Liver (tissue), 3 donors: ENCODE measurements around the gene GAPVD1.

Experiments
- EGR1 ChIP-seq, 2 donors: IDR thresholded peaks; 2 replicates each; pipeline ENCODE4 v1.6.1; 2016 to 2018; ENCODE audit warnings: antibody characterized with exemption in 2 of 2, low read depth in 2 of 2
- FOXA1 ChIP-seq: IDR thresholded peaks from 2 replicates; pipeline ENCODE4 v1.6.1; 2016; ENCODE audit warnings: antibody characterized with exemption
- HNF4G ChIP-seq: IDR thresholded peaks from 2 replicates; pipeline ENCODE4 v1.6.1; 2016; ENCODE audit warnings: antibody characterized with exemption
- JUND ChIP-seq, 2 donors: IDR thresholded peaks; 2 replicates each; pipeline ENCODE4 v1.6.1; 2016; ENCODE audit warnings: antibody characterized with exemption in 2 of 2
- NR2F2 ChIP-seq: IDR thresholded peaks from 2 replicates; pipeline ENCODE4 v1.6.1; 2016; ENCODE audit warnings: antibody characterized with exemption
- RAD21 ChIP-seq, 2 donors: IDR thresholded peaks; 2 replicates each; pipeline ENCODE4 v1.6.1; 2016; ENCODE audit warnings: antibody characterized with exemption in 2 of 2, mild to moderate bottlenecking in 2 of 2
- TAF1 ChIP-seq: conservative IDR thresholded peaks from 2 replicates; pipeline ENCODE4 v1.6.1; 2016; ENCODE audit warnings: antibody characterized with exemption, mild to moderate bottlenecking
- YY1 ChIP-seq: IDR thresholded peaks from 2 replicates; pipeline ENCODE4 v1.6.1; 2016; ENCODE audit warnings: antibody characterized with exemption, mild to moderate bottlenecking
- TF ChIP-seq, protein P1 (sequence below): fragments of 150-350 bp; IDR thresholded peaks from 2 replicates; pipeline ENCODE4 v1.5.1; 2017; ENCODE audit warnings: improper control_type of control experiment, low read depth, low read length; ENCODE audit not compliant: missing input control
- TF ChIP-seq, protein P2 (sequence below): IDR thresholded peaks from 2 replicates; pipeline ENCODE4 v1.6.1; 2016; ENCODE audit warnings: antibody characterized with exemption
- TF ChIP-seq, protein P3 (sequence below): IDR thresholded peaks from 2 replicates; pipeline ENCODE4 v1.6.1; 2016; ENCODE audit warnings: antibody characterized with exemption
- donor health status: healthy.
- donor health status: healthy.

DNA sequence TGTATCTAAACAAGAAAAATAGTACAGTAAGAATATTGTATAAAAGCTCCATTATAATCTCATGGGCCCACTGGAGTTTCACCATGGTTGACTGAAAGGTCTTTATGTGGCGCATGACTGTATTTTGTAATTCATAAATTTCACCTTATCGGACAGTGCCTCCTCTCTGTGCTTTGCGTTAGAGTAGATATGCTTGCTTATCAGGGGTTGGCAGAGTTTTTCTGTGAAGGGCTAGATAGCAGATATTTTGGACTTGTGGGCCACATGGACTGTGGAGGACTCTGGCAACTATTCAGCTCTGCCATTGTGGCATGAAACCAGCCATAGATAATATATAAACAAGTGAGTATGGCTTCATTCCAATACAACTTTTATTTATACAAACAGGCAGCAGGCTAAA is 23.2 kb downstream of the GAPVD1 start:
- TF ChIP-seq, protein P1, sequence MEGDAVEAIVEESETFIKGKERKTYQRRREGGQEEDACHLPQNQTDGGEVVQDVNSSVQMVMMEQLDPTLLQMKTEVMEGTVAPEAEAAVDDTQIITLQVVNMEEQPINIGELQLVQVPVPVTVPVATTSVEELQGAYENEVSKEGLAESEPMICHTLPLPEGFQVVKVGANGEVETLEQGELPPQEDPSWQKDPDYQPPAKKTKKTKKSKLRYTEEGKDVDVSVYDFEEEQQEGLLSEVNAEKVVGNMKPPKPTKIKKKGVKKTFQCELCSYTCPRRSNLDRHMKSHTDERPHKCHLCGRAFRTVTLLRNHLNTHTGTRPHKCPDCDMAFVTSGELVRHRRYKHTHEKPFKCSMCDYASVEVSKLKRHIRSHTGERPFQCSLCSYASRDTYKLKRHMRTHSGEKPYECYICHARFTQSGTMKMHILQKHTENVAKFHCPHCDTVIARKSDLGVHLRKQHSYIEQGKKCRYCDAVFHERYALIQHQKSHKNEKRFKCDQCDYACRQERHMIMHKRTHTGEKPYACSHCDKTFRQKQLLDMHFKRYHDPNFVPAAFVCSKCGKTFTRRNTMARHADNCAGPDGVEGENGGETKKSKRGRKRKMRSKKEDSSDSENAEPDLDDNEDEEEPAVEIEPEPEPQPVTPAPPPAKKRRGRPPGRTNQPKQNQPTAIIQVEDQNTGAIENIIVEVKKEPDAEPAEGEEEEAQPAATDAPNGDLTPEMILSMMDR = no peak
- no peak for TF ChIP-seq JUND (IDR thresholded peaks at IDR 0.05)
- TF ChIP-seq, protein P2, sequence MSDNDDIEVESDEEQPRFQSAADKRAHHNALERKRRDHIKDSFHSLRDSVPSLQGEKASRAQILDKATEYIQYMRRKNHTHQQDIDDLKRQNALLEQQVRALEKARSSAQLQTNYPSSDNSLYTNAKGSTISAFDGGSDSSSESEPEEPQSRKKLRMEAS = no peak
- no peak for TF ChIP-seq NR2F2
- TF ChIP-seq FOXA1 = no peak
- no peak for TF ChIP-seq TAF1
- TF ChIP-seq HNF4G = no peak
- TF ChIP-seq, protein P3, sequence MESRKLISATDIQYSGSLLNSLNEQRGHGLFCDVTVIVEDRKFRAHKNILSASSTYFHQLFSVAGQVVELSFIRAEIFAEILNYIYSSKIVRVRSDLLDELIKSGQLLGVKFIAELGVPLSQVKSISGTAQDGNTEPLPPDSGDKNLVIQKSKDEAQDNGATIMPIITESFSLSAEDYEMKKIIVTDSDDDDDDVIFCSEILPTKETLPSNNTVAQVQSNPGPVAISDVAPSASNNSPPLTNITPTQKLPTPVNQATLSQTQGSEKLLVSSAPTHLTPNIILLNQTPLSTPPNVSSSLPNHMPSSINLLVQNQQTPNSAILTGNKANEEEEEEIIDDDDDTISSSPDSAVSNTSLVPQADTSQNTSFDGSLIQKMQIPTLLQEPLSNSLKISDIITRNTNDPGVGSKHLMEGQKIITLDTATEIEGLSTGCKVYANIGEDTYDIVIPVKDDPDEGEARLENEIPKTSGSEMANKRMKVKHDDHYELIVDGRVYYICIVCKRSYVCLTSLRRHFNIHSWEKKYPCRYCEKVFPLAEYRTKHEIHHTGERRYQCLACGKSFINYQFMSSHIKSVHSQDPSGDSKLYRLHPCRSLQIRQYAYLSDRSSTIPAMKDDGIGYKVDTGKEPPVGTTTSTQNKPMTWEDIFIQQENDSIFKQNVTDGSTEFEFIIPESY = no peak
- TF ChIP-seq RAD21 (IDR thresholded peaks at IDR 0.05) = no peak
- TF ChIP-seq YY1 = no peak
- no peak for TF ChIP-seq EGR1 (IDR thresholded peaks at IDR 0.05; ENCODE audit: low read depth in 2 of 2)
